Adrenal gland (tissue), 12 donors: Measurements from ENCODE around the gene DROSHA. TPM values are rescaled to one million over a fixed set of nuclear protein-coding genes. Genes with fewer than 3 reads are reported as not detected.

ENCODE experiments used
- DNase-seq, 7 donors: peaks; one replicate each; pipeline ENCODE4 v3.0.0-alpha.2; 2019 to 2020
- H3K27ac ChIP-seq, 5 donors: fragments of 200-600 bp; sonication (generic) in 4 of 5; 1 replicate in 3 of 5; 2 replicates in 2 of 5; pipeline versions ENCODE4 v1.5.1 to v1.8.0; 2016 to 2020; ENCODE audit warnings: mild to moderate bottlenecking in 1 of 5
- H3K27me3 ChIP-seq: fragments of 200-600 bp; 2 replicates; pipeline ENCODE4 v1.8.0; 2021
- H3K36me3 ChIP-seq, 2 donors: fragments of 200-600 bp; replicated peaks in 1 of 2; 1 replicate in 1 of 2; 2 replicates in 1 of 2; pipeline versions ENCODE4 v1.5.1 to v1.8.0; 2018 to 2022
- H3K4me1 ChIP-seq, 2 donors: fragments of 200-600 bp; replicated peaks in 1 of 2; 1 replicate in 1 of 2; 2 replicates in 1 of 2; pipeline versions ENCODE4 v1.5.1 to v1.8.0; 2018 to 2021
- H3K4me3 ChIP-seq, 4 donors: fragments of 200-600 bp; sonication (generic) in 3 of 4; one replicate each; pipeline ENCODE4 v1.5.1; 2016 to 2018
- H3K9me3 ChIP-seq, 3 donors: fragments of 200-600 bp; sonication (generic) in 1 of 3; replicated peaks in 1 of 3; 1 replicate in 2 of 3; 2 replicates in 1 of 3; pipeline versions ENCODE4 v1.5.1 to v1.8.0; 2016 to 2021
- POLR2A ChIP-seq, 2 donors: fragments of 450-650 bp; IDR thresholded peaks; one replicate each; pipeline ENCODE4 v1.6.1; 2017; ENCODE audit warnings: antibody characterized with exemption in 2 of 2, mild to moderate bottlenecking in 2 of 2, moderate library complexity in 1 of 2
- WGBS, 4 donors: extraction: QIAGEN DNeasy Blood & Tissue Kit in 2 of 4; methylation state at CpG; one replicate each; pipeline versions ENCODE4 v1.1.5 to v1.1.7; 2013 to 2017; 5-methylcytosine and 5-hydroxymethylcytosine counted together
- intact Hi-C, 2 donors: fragments of 100-400 bp; cut with DNase I; formaldehyde crosslinking; loops; one replicate each; pipeline versions ENCODE4 v1.14.1 to v1.15.0; 2022 to 2023
- polyA plus RNA-seq, 3 donors: library from polyadenylated mRNA; stranded (reverse); fragments of 200-250 nt in 2 of 3; fragments of 350-450 nt in 1 of 3; fragmentation: Illumina TruSeq in 1 of 3; extraction: RNeasy Lipid Tissue Mini Kit (QIAGEN cat#74804) in 1 of 3; gene quantifications; one replicate each; pipeline ENCODE4 v1.2.3, GENCODE V29; 2013 to 2014
- total RNA-seq, 9 donors: library from RNA; depleted of rRNA in 4 of 9; stranded (reverse); fragments of >200 nt in 4 of 9; fragments of 120-200 nt in 1 of 9; fragmentation: NEBNext Ultra II Directional in 1 of 9; extraction: Animal tissue kit (Norgen Biotek cat#: 25700) in 1 of 9; gene quantifications; one replicate each; pipeline versions ENCODE4 v1.1.0 to v1.2.4, GENCODE V29; 2013 to 2023
- TF ChIP-seq, protein P1 (sequence below), 6 experiments: fragments of 450-650 bp in 4 of 6; fragments of 200-600 bp in 2 of 6; sonication (generic) in 1 of 6; IDR thresholded peaks; 1 replicate in 5 of 6; 2 replicates in 1 of 6; pipeline versions ENCODE4 v1.5.1 to v1.8.0; 2016 to 2021; ENCODE audit warnings: antibody characterized with exemption in 6 of 6, mild to moderate bottlenecking in 2 of 6, moderate library complexity in 1 of 6
- donor health status: healthy with polysubstance abuse.
- donor health status: Bipolar disorder and iron deficiency.
- donor health status: DM: yes; HTN: yes; CAD: no.
- donor health status: DM: no; HTN: no; CAD: no.
- donor health status: DM: no; HTN: no; CAD: no.
- donor health status: DM: yes; HTN: yes; CAD: no.

DROSHA gene
- total and polyA plus RNA-seq, 12 donors: 22.6 to 93.0 (median 44.2) TPM

GRCh38 chr5:31393126-31393525, 138.8 kb downstream of the DROSHA start:
- 93 to 100% (median 94%) methylated on average over 2 to 6 of the region's 6 CpGs for WGBS, 4 donors
- Histone ChIP-seq H3K36me3 (no peaks in the 10 kb centered on the region), H3K4me3 (no peak overlapping the region), H3K27me3 (no peaks in the 10 kb centered on the region), H3K4me1 (no peaks in the 10 kb centered on the region), H3K9me3 (no peaks in the 10 kb centered on the region), H3K27ac (no peak overlapping the region)
- no peak for DNase-seq
- intact Hi-C loops: no loop called here
- TF ChIP-seq POLR2A (IDR thresholded peaks at IDR 0.05): no peak
- TF ChIP-seq, protein P1, sequence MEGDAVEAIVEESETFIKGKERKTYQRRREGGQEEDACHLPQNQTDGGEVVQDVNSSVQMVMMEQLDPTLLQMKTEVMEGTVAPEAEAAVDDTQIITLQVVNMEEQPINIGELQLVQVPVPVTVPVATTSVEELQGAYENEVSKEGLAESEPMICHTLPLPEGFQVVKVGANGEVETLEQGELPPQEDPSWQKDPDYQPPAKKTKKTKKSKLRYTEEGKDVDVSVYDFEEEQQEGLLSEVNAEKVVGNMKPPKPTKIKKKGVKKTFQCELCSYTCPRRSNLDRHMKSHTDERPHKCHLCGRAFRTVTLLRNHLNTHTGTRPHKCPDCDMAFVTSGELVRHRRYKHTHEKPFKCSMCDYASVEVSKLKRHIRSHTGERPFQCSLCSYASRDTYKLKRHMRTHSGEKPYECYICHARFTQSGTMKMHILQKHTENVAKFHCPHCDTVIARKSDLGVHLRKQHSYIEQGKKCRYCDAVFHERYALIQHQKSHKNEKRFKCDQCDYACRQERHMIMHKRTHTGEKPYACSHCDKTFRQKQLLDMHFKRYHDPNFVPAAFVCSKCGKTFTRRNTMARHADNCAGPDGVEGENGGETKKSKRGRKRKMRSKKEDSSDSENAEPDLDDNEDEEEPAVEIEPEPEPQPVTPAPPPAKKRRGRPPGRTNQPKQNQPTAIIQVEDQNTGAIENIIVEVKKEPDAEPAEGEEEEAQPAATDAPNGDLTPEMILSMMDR (IDR thresholded peaks at IDR 0.05): no peak

DNA sequence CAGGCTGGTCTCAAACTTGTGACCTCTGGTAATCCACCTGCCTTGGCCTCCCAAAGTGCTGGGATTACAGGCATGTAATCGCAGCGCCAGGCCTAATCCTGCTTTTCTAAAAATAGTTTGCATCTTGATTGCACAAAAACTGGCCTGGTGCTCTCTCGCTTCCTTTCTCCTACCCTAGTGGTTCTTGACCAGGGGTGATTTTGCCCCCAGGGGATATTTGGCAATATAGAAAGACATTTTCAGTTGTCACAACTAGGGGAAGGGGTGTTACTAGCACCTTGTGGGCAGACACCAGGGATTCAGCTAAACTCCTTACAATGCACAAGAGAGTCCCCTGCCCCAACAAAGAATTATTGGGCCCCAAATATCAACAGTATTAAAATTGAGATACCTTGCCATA, 139.8 kb downstream of the DROSHA start:
- Histone ChIP-seq H3K36me3 (no peaks in the 10 kb centered on the region), H3K27ac (no peak overlapping the region), H3K27me3 (no peaks in the 10 kb centered on the region), H3K4me1 (no peaks in the 10 kb centered on the region), H3K9me3 (no peaks in the 10 kb centered on the region), H3K4me3 (no peak overlapping the region)
- TF ChIP-seq, protein P1 (IDR thresholded peaks at IDR 0.05): no peak
- no peak for TF ChIP-seq POLR2A (IDR thresholded peaks at IDR 0.05)
- intact Hi-C loops: no loop called here
- WGBS, 4 donors: 86 to 96% (median 92%) methylated on average over 3 of the region's 3 CpGs
- DNase-seq: no peak

DNA sequence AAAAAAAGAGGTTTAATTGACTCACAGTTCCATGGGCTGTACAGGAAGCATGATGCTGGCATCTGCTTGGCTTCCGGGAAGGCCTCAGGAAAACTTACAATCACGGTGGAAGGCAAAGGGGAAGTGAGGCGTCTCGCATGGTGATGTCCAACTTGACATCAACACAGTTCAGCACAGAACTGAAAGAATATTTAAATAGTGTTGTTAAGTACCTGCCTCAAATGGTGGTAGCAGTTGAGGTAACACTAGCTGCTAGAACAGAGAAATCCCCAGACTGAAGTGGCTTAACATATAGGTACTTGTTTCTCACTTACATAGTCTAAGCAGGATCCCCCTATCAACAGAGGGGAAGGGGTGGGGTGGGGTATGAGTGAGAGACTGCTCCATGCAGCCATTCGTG, 141.6 kb downstream of the DROSHA start:
- TF ChIP-seq POLR2A (IDR thresholded peaks at IDR 0.05): no peak
- TF ChIP-seq, protein P1 (IDR thresholded peaks at IDR 0.05): no peak
- Histone ChIP-seq H3K4me1 (no peaks in the 10 kb centered on the region), H3K27ac (no peak overlapping the region), H3K4me3 (no peak overlapping the region), H3K36me3 (no peaks in the 10 kb centered on the region), H3K27me3 (no peaks in the 10 kb centered on the region), H3K9me3 (no peaks in the 10 kb centered on the region)
- no peak for DNase-seq
- intact Hi-C loops: no loop called here
- WGBS, 4 donors: 86 to 96% (median 88%) methylated on average over 5 of the region's 5 CpGs

DNA sequence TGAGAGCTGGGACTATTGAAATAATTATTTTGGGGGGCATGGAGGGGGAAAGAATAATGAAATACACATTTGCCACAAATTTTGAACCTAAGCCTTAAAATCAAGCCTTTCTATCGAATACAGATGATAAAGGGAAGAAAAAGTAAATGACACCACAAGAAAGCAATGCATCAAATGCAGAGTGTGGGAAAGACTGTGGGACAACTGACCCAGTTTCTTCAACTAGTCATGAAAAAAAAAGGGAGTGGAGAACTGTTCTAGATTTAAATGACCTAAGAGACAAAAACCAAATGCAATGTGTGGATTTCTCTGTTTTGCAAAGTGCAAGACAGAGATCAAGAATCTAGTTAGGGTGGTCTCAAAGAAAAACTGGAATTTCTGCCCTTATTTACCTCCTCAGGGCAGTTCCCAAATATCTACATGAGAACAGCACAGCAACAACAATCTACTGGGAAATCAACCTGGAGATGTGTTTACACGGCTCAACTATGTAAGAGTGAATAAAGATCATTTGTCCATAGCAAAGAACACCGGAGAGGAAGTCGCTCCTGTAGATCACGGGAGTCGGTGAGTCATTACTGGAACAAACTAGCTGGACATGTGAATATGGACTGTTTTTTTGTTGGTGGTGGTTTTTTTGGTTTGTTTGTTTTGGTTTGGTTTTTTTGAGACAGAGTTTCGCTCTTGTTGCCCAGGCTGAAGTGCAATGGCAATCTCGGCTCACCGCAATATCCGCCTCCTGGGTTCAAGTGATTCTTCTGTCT, 145.9 kb downstream of the DROSHA start:
- H3K27me3 ChIP-seq: no peaks in the 10 kb centered on the region
- no peak for TF ChIP-seq POLR2A (IDR thresholded peaks at IDR 0.05)
- TF ChIP-seq, protein P1 (IDR thresholded peaks at IDR 0.05): no peak
- H3K9me3 ChIP-seq: no peaks in the 10 kb centered on the region
- no peaks in the 10 kb centered on the region for H3K36me3 ChIP-seq
- H3K27ac ChIP-seq: no peak overlapping the region
- intact Hi-C loops: no loop called here
- no peak overlapping the region for H3K4me3 ChIP-seq
- no peak for DNase-seq
- 86 to 91% (median 87%) methylated on average over 10 of the region's 10 CpGs for WGBS, 4 donors
- no peaks in the 10 kb centered on the region for H3K4me1 ChIP-seq
